Activated T-helper 1 cell treated with anti-CD3 and anti-CD28 coated beads, Interleukin-2, amount 50 U/mL, for 16 hours (primary cell): Measurements from ENCODE around the gene SCARB1.
"Not testable (repeated sequence)": the region's sequence is repeated elsewhere in the genome, so short reads cannot be mapped to it uniquely, and the experiment has no call there.

Experiments used
- DNase-seq, 2 donors: peaks; one replicate each; pipeline ENCODE4 v3.0.0-alpha.2; 2020; ENCODE audit warnings: low read depth in 1 of 2, low spot score in 1 of 2

Gene SCARB1

GRCh38 chr12:124863416-124864325 lies at the start of gene SCARB1:
TSS of gene SCARB1 (minus strand) at chr12:124863864. CDS start at chr12:124863720, 144 bp downstream.
- DNase-seq: peak; percentile 50 to 69

DNA sequence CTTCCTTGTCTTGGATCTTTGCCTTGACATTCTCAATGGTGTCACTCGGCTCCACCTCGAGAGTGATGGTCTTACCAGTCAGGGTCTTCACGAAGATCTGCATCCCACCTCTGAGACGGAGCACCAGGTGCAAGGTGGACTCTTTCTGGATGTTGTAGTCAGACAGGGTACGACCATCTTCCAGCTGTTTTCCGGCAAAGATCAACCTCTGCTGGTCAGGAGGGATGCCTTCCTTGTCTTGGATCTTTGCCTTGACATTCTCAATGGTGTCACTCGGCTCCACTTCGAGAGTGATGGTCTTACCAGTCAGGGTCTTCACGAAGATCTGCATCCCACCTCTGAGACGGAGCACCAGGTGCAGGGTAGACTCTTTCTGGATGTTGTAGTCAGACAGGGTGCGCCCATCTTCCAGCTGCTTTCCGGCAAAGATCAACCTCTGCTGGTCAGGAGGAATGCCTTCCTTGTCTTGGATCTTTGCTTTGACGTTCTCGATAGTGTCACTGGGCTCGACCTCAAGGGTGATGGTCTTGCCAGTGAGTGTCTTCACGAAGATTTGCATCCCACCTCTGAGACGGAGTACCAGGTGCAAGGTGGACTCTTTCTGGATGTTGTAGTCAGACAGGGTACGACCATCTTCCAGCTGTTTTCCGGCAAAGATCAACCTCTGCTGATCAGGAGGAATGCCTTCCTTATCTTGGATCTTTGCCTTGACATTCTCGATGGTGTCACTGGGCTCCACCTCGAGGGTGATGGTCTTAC lies 49.0 kb upstream of the SCARB1 start:
- not testable (repeated sequence) for DNase-seq

GRCh38 chr12:124911521-124911920 lies 47.9 kb upstream of the SCARB1 start:
- not testable (repeated sequence) for DNase-seq

DNA sequence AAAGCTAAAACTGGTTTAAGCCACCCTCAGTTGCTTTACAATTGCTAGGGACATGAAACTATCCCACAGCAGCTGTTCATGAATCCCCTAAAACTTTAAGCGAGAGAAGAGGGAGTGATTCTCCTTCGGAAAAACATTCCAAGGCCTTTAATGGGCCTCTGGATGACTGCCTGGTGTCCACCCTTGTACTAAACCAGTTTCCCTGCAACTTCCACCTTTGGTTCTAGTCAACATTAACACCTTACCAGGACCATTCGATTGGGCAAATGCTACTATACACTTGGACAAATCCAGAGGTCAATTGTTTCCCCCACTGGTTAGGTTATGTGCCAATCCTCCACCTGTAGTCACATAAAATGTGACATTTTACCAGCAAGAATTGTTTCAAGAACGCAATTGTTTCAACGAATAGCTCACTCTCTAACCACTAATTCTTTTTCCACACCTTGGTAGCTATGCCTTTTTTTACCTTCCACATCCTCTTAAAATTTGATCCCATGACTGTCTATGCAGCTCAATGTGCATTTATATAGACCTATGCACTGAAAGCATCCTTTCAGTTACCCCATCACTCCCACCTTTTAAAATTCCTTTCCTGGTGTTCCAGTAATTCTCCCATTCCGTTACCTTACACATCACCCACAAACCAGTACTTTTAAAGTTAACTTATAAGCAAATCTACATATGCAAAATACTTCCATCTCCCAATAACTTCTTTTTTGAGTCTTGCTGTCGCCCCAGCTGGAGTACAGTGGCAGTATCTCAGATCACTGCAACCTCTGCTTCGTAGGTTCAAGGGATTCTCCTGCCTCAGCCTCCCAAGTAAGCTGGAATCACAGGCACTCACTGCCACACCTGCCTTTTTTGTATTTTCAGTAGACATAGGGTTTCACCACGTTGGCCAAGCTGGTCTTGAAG lies 47.2 kb upstream of the SCARB1 start:
- no peak for DNase-seq

GRCh38 chr12:124909831-124910560 lies 46.3 kb upstream of the SCARB1 start:
- no peak for DNase-seq

DNA sequence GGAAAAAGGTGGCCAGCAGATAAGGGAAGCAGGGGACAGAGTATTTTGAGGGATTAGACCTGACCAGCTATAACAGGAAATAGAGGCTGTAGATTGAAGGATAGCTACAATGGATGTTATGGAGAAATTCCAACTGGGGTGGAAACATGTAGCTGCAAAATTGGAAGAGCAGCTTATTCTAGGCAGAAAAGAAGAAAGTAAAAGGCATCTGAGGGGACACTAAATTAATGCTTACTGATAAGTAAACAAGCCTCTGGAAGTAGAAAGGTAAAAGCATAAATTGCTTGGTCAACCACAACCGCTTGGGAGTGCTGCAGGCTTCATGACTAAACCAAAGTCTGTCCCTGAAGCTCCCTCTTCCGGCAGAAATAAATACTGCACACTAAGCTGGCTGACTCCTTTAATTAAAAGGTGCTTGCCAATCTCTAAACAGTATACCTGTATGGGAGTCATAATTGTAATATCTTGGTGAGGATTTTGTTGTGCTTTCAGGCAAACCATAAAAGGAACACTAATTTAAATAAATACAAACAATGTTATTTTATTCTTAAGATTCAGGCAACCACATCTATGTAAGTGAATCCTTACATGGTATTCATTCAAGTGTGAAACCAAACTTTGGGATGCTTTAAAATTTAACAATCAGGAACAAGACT lies 43.1 kb upstream of the SCARB1 start:
- DNase-seq: peak; percentile 61 to 73

DNA sequence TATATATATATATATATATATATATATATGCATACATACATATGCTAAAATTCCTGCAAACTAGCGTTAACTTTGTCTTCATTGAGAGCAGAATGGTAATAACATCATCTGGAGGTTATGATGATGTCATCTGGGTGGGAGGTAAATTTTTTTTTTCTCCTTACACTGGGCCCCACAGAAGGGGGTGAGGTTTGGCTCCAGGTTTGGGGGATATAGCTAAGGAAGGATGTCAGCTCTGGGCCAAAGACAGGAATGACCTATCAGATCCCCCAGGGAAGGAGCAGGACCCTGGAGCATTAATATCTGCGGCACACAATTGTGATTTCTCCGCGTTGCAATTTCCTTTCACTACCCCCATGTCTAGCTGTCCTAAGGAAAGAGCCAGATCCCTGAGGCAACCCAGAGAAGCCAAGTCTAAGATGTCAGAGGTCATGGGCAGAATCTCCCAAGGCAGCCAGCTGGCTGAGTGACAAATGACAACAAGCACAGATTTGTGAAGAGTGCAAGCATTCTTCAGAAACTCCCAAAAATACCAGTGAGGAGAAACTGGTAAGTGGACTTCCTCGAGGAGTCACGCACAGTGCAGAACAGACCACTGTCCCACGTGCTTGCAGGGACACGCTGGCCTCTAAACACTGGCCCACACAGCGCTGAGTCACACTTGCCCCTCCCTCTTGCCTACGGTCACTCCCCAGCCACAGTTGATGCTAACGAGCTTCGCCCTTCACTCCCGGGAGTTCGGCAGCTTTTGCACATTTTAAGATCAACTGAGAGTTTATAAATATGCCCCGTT lies 40.8 kb upstream of the SCARB1 start:
- no peak for DNase-seq

DNA sequence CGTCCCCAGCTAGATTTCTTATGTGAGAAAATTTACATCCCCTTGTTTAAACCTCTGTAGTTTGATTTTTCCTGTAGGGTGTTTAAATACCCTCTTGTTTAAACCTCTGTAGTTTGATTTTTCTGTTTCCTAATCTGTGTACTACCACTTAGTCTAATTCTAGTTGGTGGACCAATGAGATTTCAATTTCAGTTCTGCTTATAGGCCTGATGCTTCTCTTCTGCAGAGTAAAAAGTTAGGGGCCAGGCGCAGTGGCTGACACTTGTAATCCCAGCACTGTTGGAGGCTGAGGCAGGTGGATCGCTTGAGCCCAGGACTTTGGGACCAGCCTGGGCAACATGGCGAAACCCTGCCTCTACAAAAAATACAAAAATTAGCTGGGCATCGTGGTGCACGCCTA lies 39.3 kb upstream of the SCARB1 start:
- no peak for DNase-seq

DNA sequence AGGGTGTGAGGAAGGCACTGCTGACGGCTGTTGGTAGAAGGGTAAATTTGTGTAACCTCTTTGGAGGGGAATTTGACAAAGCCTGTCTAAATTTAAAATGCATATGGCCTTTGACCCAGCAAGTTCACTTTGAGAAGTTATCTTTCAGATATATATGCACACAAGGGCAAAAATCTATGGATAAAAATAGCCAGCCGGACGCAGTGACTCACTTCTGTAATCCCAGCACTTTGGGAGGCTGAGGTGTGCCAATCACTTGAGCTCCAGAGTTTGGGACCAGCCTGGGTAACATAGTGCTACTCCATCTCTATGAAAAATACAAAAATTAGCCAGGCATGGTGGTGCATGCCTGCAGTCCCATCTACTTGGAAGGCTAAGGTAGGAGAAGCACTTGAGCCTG lies 37.3 kb upstream of the SCARB1 start:
- DNase-seq: no peak

DNA sequence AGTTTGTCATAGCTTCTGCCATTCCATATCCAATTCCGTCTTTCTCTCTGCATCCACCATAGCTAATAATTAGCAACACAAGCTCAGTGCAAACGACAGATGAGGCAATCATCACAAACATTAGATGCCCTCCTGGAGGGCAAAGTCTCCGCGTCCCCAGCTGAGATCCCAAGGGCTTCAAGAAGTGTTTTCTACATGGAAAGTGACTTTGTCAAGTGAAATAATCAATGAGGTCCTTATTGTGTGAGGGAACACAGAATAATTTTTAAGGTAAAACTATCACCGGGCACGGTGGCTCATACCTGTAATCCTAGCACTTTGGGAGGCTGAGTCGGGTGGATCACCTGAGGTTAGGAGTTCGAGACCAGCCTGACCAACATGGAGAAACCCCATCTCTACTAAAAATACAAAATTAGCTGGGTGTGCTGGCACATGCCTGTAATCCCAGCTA lies 36.7 kb upstream of the SCARB1 start:
- DNase-seq: not testable (repeated sequence)

DNA sequence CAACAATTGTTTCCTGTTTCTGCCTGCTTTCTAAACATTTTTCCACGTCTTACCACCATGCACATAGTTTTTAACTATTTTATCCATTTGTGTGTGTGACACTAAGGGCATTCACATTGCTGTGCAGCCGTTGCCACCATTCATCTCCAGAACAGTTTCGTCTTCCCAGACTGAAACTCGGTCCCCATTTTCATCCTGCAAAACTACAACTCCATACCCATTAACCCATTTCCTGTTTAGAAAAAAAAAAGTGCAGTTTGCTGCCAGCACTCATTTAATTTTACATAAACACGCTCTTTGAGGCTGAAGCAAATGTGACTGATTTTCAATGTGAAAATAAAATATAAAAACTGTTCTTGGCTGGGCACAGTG lies 35.2 kb upstream of the SCARB1 start:
- no peak for DNase-seq

- DNase-seq: peak; percentile 40 to 48
These were observed 34.7 kb upstream of the SCARB1 start for GRCh38 chr12:124898200-124898922.

DNA sequence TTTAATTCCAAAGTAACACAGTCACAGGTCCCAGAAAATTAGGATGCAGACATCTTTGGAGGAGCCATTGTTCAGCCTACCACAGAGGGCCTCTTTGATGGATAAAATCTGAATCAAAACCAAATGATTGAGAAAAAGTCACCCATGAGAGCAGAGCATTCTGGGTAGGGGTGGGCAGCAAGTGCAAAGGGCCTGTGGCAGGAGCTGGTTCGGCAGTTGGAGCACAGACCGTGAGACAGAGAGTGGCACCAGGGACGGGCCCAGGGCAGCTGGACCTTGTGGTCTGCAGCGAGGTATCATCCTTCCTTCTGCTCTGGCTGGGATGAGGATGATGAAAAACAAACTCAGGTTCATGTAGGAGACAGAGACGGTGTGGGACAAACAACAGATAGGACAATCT lies 32.8 kb upstream of the SCARB1 start:
- DNase-seq: no peak

DNA sequence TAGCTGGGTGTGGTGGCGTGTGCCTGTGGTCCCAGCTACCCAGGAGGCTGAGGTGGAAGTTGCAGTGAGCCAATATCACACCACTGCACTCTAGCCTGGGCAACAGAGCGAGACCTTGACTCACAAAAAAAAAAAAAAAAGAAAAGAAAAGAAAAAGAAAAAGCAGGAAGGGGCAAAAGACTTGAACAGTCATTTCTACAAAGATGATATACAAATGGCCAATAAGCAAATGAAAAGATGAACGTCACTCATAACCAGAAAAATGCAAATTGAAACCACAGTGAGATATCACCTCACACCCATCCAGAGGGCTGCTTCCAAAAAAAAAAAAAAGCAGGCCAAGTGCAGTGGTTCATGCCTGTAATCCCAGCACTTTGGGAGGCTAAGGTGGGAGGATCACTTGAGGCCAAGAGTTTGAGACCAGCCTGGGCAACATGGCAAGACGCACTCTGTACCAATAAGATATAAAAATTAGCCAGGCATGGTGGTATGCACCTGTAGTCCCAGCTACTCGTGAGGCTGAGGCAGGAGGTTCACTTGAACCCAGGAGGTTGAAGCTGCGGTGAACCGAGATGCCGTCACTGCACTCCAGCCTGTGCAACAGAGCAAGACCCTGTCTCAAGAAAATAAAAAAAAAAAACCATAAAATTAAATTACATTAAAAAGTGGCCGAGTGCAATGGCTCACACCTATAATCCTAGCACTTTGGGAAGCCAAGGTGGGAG lies 30.3 kb upstream of the SCARB1 start:
- no peak for DNase-seq

GRCh38 chr12:124888260-124888659 lies 24.6 kb upstream of the SCARB1 start:
- DNase-seq: no peak

- not testable (repeated sequence) for DNase-seq
These were observed 24.1 kb upstream of the SCARB1 start for GRCh38 chr12:124887766-124888165.

DNA sequence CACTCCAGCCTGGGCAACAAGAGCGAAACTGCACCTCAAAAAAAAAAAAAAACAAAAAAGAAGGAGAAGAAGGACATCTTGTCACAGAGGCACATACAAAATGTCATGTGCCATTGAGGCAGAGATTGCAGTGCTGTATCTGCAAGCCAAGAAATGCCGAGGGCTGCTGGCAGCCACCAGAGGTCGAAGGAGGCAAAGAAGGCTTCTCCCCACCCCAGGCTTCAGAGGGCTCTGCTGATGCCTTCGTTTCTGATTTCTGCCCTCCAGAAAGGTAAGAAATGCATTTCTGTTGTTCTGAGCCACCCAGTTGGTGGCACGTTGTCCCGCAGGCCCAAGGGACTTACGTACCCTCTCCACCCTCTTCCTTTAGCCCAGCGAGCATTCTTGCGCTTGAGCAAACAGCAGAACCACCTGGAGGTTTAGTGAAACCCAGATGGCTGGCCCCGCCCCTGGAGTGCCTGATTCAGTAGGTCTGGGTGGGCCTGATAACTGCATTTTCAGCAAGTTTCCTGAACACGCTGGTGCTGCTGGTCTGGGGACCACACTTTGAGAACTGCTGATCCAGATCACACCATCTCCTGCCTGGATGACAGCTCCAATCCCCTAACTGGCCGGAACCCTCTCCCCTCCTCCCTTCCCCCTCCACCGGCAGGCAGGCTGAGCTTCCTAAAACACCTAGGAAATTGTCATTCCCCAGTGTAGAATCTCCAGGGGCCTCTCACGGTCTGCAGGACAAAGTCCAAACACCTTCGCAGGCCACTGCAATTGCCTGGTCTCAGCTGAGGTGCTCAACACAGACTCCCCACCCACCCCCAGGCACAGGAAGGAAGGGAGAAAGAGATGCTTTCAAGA lies 21.1 kb upstream of the SCARB1 start:
- no peak for DNase-seq
